SU-DHL-6 (cell line): ENCODE measurements around the gene TMOD2.

Source experiments
- H2AFZ ChIP-seq: fragments of 200-600 bp; sonication (generic); 2 replicates; pipeline ENCODE4 v1.6.1; 2014; ENCODE audit warnings: low read depth, mild to moderate bottlenecking, moderate library complexity, mixed read lengths, antibody characterized with exemption, low read length; ENCODE audit not compliant: severe bottlenecking
- H3F3A ChIP-seq: fragments of 200-600 bp; shearing (Covaris generic); 2 replicates; pipeline ENCODE4 v1.6.0; 2016; ENCODE audit warnings: antibody characterized with exemption, mild to moderate bottlenecking; ENCODE audit not compliant: insufficient read depth
- H3K27ac ChIP-seq: fragments of 200-600 bp; sonication (generic); 2 replicates; pipeline ENCODE4 v1.5.1; 2016; ENCODE audit warnings: low read depth, mild to moderate bottlenecking, low read length, moderate library complexity, mixed read lengths
- H3K27me3 ChIP-seq: fragments of 200-600 bp; sonication (generic), shearing (Covaris generic); 2 replicates; pipeline ENCODE4 v1.6.0; 2014; ENCODE audit warnings: mild to moderate bottlenecking, low read length
- H3K36me3 ChIP-seq: fragments of 200-600 bp; sonication (generic); 2 replicates; pipeline ENCODE4 v1.6.1; 2014; ENCODE audit warnings: mild to moderate bottlenecking, low read length, mixed read lengths
- H3K4me2 ChIP-seq: fragments of 300-600, 200-600 bp; shearing (Covaris generic), sonication (generic); 2 replicates; pipeline ENCODE4 v1.6.0; 2014; ENCODE audit warnings: low read length, low read depth, mild to moderate bottlenecking; ENCODE audit not compliant: poor library complexity, severe bottlenecking
- H3K4me3 ChIP-seq: fragments of 200-600 bp; sonication (generic); 2 replicates; pipeline ENCODE4 v1.5.1; 2014; ENCODE audit warnings: antibody characterized with exemption, low read length, mild to moderate bottlenecking, mixed read lengths; ENCODE audit not compliant: insufficient read depth, poor library complexity, severe bottlenecking
- H3K79me2 ChIP-seq: fragments of 200-600 bp; sonication (generic); 2 replicates; pipeline ENCODE4 v1.6.1; 2014; ENCODE audit warnings: mild to moderate bottlenecking, low read length, moderate library complexity; ENCODE audit not compliant: insufficient read depth
- H3K9ac ChIP-seq: fragments of 200-600 bp; sonication (generic); 2 replicates; pipeline ENCODE4 v1.7.0; 2014; ENCODE audit warnings: mild to moderate bottlenecking, low read length
- H3K9me2 ChIP-seq: fragments of 200-600 bp; sonication (generic); replicated peaks from 2 replicates; pipeline ENCODE4 v1.6.1; 2014; ENCODE audit warnings: low read length; ENCODE audit not compliant: insufficient read depth
- H3K9me3 ChIP-seq: fragments of 200-600 bp; sonication (generic); 2 replicates; pipeline ENCODE4 v1.6.1; 2014; ENCODE audit warnings: low read length, mixed read lengths; ENCODE audit not compliant: insufficient read depth
- H4K20me1 ChIP-seq: fragments of 200-600 bp; sonication (generic); 2 replicates; pipeline ENCODE4 v1.6.1; 2014; ENCODE audit warnings: low read depth, mild to moderate bottlenecking, antibody characterized with exemption, low read length, moderate library complexity, mixed read lengths
- CTCF ChIP-seq: fragments of 200-600 bp; sonication (generic); IDR thresholded peaks from one replicate; pipeline ENCODE4 v1.5.1; 2017; ENCODE audit warnings: antibody characterized with exemption, mild to moderate bottlenecking, low read length, moderate library complexity; ENCODE audit not compliant: insufficient read depth, poor library complexity, severe bottlenecking
- EZH2phosphoT487 ChIP-seq: fragments of 200-600 bp; sonication (generic), shearing (Covaris generic); conservative IDR thresholded peaks from 2 replicates; pipeline ENCODE4 v1.6.1; 2018; ENCODE audit warnings: mild to moderate bottlenecking, antibody characterized with exemption, low read length, moderate library complexity, mixed read lengths

Gene TMOD2

GRCh38 chr15:51724673-51725072, 26.7 kb upstream of the TMOD2 start:
- H3K27me3 ChIP-seq = no peaks in the 10 kb centered on the region
- no peak overlapping the region for H2AFZ ChIP-seq
- no peaks in the 10 kb centered on the region for H3F3A ChIP-seq
- H3K79me2 ChIP-seq = no peaks in the 10 kb centered on the region
- H3K36me3 ChIP-seq = no peaks in the 10 kb centered on the region
- no peak overlapping the region for H3K4me2 ChIP-seq
- H4K20me1 ChIP-seq = no peaks in the 10 kb centered on the region; the same call in 1 of the 2 replicates
- TF ChIP-seq EZH2phosphoT487 = no peak
- TF ChIP-seq CTCF = no peak
- H3K9ac ChIP-seq = no peak overlapping the region
- no peaks in the 10 kb centered on the region for H3K9me2 ChIP-seq
- H3K9me3 ChIP-seq = no peaks in the 10 kb centered on the region
- H3K27ac ChIP-seq = no peak overlapping the region
- H3K4me3 ChIP-seq = no peak overlapping the region

GRCh38 chr15:51726302-51727073, 24.9 kb upstream of the TMOD2 start:
- Histone ChIP-seq H3K4me2 (no peak overlapping the region), H4K20me1 (no peaks in the 10 kb centered on the region; the same call in 1 of the 2 replicates), H3K79me2 (no peaks in the 10 kb centered on the region), H3K9me2 (no peaks in the 10 kb centered on the region), H3K9me3 (no peaks in the 10 kb centered on the region), H3K27ac (no peak overlapping the region), H3K4me3 (no peak overlapping the region), H3K36me3 (no peaks in the 10 kb centered on the region), H3K27me3 (no peaks in the 10 kb centered on the region), H3K9ac (no peak overlapping the region), H2AFZ (no peak overlapping the region), H3F3A (no peaks in the 10 kb centered on the region)
- TF ChIP-seq CTCF (no peak), EZH2phosphoT487 (no peak)

GRCh38 chr15:51727141-51727897, 24.1 kb upstream of the TMOD2 start:
- Histone ChIP-seq H3K9me3 (no peaks in the 10 kb centered on the region), H3K27me3 (no peaks in the 10 kb centered on the region), H2AFZ (no peak overlapping the region), H3K9ac (no peak overlapping the region), H3K4me3 (no peak overlapping the region), H4K20me1 (no peaks in the 10 kb centered on the region; the same call in 1 of the 2 replicates), H3K9me2 (no peaks in the 10 kb centered on the region), H3F3A (0 out of 2 replicates have a peak, but pooled peaks cover 4% of the 10 kb centered on the region), H3K79me2 (no peaks in the 10 kb centered on the region), H3K36me3 (no peaks in the 10 kb centered on the region), H3K4me2 (no peak overlapping the region), H3K27ac (no peak overlapping the region)
- TF ChIP-seq CTCF (no peak), EZH2phosphoT487 (no peak)
